ENCODE results near the gene LRCH1. TPM values are rescaled to one million over a fixed set of nuclear protein-coding genes. Genes with fewer than 3 reads are reported as not detected.
A peak's percentile ranks its signal among the peaks of the same experiment; 100 is the strongest.

Gene LRCH1
- total RNA-seq, 1 donor from 2014 or later, result 29.6 TPM

DNA sequence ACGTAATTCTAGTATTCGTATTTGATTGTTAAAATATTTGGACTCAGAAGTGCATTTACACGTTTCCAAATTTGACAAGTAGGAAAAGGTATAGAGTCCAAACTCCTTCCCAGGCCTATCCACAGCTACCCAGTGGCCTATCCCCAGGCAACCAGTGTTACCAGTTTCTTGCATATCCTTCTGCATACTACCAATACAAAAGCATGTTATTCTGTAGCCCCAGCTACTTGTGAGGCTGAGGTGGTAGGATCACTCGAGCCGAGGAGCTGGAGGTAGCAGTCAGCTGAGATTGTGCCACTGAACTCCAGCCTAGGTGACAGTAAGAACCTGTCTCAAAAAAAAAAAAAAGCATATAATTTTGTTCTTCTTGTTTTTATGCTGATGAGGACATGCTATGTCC, 67.1 kb downstream of the LRCH1 start:
- H3K36me3 Mint-ChIP-seq, result no peaks in the 10 kb centered on the region
- no peak for DNase-seq (ENCODE audit: low spot score in 2 of 2, unreplicated experiment in 2 of 2)
- H3K9me3 Mint-ChIP-seq, result no peaks in the 10 kb centered on the region
- TF ChIP-seq, protein P1, sequence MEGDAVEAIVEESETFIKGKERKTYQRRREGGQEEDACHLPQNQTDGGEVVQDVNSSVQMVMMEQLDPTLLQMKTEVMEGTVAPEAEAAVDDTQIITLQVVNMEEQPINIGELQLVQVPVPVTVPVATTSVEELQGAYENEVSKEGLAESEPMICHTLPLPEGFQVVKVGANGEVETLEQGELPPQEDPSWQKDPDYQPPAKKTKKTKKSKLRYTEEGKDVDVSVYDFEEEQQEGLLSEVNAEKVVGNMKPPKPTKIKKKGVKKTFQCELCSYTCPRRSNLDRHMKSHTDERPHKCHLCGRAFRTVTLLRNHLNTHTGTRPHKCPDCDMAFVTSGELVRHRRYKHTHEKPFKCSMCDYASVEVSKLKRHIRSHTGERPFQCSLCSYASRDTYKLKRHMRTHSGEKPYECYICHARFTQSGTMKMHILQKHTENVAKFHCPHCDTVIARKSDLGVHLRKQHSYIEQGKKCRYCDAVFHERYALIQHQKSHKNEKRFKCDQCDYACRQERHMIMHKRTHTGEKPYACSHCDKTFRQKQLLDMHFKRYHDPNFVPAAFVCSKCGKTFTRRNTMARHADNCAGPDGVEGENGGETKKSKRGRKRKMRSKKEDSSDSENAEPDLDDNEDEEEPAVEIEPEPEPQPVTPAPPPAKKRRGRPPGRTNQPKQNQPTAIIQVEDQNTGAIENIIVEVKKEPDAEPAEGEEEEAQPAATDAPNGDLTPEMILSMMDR (IDR thresholded peaks at IDR 0.05; ENCODE audit: unreplicated experiment), result no peak
- no peak overlapping the region for H3K27ac Mint-ChIP-seq
- H3K27me3 Mint-ChIP-seq (ENCODE audit: low read depth), result no peaks in the 10 kb centered on the region
- peaks cover 68% of the 10 kb centered on the region for H3K4me1 Mint-ChIP-seq
- no peak overlapping the region for H3K4me3 Mint-ChIP-seq

DNA sequence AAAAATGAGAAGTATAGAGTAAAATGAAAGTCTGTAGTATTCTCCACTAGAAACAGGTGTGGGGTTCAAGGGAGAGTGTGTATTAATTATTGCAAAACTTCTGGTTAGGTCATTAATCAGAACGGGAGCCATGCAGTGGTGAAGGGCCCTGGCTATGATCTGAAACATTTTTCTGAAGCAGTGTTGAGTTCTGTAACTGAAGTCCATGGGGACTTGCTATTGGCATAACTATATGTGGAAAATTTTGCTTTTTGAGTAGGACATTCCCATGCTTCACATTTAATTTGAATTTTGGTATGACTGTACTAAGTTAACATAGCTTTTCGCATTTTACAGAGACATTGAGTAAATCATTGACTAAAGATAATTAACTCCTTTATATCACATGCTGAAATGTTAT, 67.5 kb downstream of the LRCH1 start:
- TF ChIP-seq, protein P1 (IDR thresholded peaks at IDR 0.05; ENCODE audit: unreplicated experiment), result no peak
- Mint-ChIP-seq H3K4me3 (no peak overlapping the region), H3K27me3 (ENCODE audit: low read depth) (no peaks in the 10 kb centered on the region), H3K4me1 (peaks cover 64% of the 10 kb centered on the region), H3K9me3 (no peaks in the 10 kb centered on the region), H3K36me3 (no peaks in the 10 kb centered on the region), H3K27ac (no peak overlapping the region)
- no peak for DNase-seq (ENCODE audit: low spot score in 2 of 2, unreplicated experiment in 2 of 2)

DNA sequence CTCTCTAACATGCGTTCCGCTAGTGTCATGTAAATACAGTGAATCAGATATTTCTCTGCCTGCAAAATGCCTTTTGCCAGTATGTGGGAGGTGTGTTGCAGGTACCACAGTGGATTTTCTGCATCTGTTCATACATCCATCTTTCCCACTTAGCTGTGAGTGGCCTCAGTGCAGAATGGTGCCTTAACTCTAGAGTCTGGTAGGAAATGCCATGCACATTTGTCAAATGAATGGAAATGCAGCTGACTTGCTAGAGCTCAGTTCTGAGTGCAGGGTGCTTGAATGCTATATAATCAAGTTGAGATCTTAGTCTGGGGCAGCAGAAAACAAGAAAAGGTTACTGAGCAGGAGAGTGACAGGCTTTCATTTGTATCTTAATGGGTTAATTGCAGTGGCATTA, 68.2 kb downstream of the LRCH1 start:
- TF ChIP-seq, protein P1 (IDR thresholded peaks at IDR 0.05; ENCODE audit: unreplicated experiment), result no peak
- H3K4me1 Mint-ChIP-seq, result peaks cover 57% of the 10 kb centered on the region
- DNase-seq (ENCODE audit: low spot score in 2 of 2, unreplicated experiment in 2 of 2), result no peak
- no peaks in the 10 kb centered on the region for H3K27me3 Mint-ChIP-seq (ENCODE audit: low read depth)
- H3K4me3 Mint-ChIP-seq, result no peak overlapping the region
- no peaks in the 10 kb centered on the region for H3K36me3 Mint-ChIP-seq
- H3K9me3 Mint-ChIP-seq, result no peaks in the 10 kb centered on the region
- peak overlapping the region; percentile 19 for H3K27ac Mint-ChIP-seq

DNA sequence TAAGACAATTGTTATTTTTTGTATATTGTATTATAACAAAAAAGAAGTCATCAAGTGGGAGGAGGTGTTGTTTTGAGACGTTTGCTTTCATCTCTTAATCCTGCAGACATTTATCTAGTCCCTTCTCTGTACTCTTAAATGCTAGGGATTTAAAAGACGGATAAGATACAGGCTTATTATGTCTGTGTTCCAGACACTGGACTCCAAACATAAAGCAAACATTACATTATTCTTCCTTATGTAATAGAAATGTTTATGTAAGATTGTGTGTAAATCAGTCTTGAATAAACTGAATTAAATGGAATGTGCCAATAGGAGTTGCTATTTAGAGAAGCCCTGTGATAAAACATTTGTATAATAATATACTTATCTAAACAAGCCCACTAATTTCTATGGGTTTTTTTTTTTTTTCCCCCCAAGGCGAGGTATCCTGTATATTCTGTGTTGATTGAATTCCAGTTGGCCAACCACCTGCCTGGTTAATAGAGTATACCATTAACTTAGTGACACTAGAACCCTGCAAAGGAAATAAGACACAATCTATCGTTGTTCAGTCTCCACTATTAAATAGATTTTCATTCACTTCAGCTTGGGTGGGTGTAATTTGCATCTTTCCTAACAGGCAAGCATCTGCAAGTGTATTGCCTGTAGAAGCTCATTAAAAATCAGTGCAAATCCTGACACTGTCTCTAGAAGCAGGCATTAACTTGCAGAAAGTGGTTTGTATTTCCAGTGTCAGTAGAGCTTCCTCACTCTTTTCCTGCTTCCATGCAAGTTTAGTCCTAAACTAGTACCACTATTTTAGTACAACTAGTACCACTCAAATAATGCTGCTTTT, 69.0 kb downstream of the LRCH1 start:
- H3K4me1 Mint-ChIP-seq, result peaks cover 48% of the 10 kb centered on the region
- H3K4me3 Mint-ChIP-seq, result no peak overlapping the region
- H3K27me3 Mint-ChIP-seq (ENCODE audit: low read depth), result no peaks in the 10 kb centered on the region
- peak overlapping the region; percentile 52 for H3K27ac Mint-ChIP-seq
- no peaks in the 10 kb centered on the region for H3K36me3 Mint-ChIP-seq
- DNase-seq (ENCODE audit: low spot score in 2 of 2, unreplicated experiment in 2 of 2), result no peak
- TF ChIP-seq, protein P1 (IDR thresholded peaks at IDR 0.05; ENCODE audit: unreplicated experiment), result no peak
- H3K9me3 Mint-ChIP-seq, result no peaks in the 10 kb centered on the region

DNA sequence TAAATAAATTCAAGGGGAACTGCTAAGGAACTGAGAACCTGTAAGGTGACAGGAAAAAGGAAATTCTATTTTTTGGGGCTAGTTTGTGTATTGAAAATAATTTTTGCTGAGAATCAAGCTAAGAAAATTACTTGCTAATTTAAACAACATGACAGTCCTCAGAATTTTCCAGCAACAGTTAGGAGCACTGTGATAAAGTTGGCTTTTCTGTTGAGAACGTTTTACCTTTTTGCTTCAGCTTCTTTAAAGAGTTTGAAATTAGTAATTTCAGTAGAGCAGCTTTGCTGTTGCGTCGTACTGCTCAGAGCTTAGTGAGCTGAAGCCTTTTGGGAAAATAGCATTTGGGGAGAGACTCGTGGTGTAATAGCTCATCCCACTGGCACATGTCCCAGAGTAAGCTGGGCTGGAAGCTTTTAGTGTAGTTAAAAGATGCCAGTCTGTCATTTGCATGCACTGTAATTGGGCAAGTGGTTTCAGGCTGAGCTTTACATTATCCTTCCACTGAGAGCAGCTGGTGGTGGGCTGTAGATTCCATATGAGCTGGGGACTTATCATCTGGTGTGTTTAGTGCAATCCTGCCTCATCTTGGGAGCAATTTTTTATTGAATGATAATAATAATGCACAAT, 69.8 kb downstream of the LRCH1 start:
- Mint-ChIP-seq H3K4me3 (no peak overlapping the region), H3K4me1 (peaks cover 41% of the 10 kb centered on the region), H3K27ac (peak overlapping the region; percentile 52), H3K36me3 (no peaks in the 10 kb centered on the region), H3K27me3 (ENCODE audit: low read depth) (no peaks in the 10 kb centered on the region), H3K9me3 (no peaks in the 10 kb centered on the region)
- TF ChIP-seq, protein P1 (IDR thresholded peaks at IDR 0.05; ENCODE audit: unreplicated experiment), result no peak
- no peak for DNase-seq (ENCODE audit: low spot score in 2 of 2, unreplicated experiment in 2 of 2)
